Measurements from ENCODE around the gene INPP5K. TPM values are rescaled to one million over a fixed set of nuclear protein-coding genes. Genes with fewer than 3 reads are reported as not detected.

Gene INPP5K
- total RNA-seq, 1 donor from 2014 or later, result 42.4 TPM

DNA sequence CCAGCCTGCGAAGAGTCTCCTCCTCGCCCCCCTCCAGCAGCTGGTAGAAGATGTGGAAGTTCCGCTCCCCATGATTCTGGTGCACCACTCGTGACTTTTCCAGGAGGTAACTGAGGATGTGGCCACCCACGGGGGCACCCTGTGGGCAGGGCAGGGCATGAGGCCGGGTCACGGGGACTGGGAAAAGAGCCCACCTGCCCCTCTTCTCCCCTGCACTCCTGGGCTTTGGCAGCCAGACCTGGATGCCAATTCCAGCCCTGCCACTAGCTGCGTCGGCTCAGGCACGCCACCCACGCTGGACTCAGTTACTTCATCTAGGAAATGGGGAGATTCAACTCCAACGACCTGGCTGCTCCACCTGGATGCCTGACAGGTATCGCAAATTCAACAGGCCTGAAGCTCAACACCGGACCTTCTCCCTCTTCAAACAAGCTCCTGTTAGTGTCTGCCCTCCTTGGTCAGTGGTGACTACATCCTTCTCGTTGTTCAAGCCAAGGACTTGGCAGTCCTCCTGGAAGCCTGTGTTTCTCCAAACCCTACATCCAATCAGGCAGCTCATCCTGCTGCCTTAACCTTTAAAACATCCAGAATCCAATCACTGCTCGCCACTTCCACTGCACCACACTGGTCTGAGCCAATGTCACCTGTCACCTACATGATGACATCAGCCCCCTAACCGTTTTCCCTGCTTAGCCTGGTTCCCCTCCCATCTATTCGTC, 35.5 kb downstream of the INPP5K start:
- Mint-ChIP-seq H3K36me3 (ENCODE audit: unreplicated experiment) (peaks cover 5% of the 10 kb centered on the region), H3K27ac (ENCODE audit: unreplicated experiment) (peak overlapping the region; percentile 46), H3K4me3 (ENCODE audit: unreplicated experiment) (no peak overlapping the region), H3K4me1 (ENCODE audit: low read depth, unreplicated experiment) (peaks cover 8% of the 10 kb centered on the region), H3K27me3 (ENCODE audit: unreplicated experiment) (peaks cover 8% of the 10 kb centered on the region), H3K9me3 (ENCODE audit: unreplicated experiment) (peaks cover 3% of the 10 kb centered on the region)
- TF ChIP-seq, protein P1, sequence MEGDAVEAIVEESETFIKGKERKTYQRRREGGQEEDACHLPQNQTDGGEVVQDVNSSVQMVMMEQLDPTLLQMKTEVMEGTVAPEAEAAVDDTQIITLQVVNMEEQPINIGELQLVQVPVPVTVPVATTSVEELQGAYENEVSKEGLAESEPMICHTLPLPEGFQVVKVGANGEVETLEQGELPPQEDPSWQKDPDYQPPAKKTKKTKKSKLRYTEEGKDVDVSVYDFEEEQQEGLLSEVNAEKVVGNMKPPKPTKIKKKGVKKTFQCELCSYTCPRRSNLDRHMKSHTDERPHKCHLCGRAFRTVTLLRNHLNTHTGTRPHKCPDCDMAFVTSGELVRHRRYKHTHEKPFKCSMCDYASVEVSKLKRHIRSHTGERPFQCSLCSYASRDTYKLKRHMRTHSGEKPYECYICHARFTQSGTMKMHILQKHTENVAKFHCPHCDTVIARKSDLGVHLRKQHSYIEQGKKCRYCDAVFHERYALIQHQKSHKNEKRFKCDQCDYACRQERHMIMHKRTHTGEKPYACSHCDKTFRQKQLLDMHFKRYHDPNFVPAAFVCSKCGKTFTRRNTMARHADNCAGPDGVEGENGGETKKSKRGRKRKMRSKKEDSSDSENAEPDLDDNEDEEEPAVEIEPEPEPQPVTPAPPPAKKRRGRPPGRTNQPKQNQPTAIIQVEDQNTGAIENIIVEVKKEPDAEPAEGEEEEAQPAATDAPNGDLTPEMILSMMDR (IDR thresholded peaks at IDR 0.05; ENCODE audit: partially characterized antibody, unreplicated experiment), result no peak
- no peak for DNase-seq

DNA sequence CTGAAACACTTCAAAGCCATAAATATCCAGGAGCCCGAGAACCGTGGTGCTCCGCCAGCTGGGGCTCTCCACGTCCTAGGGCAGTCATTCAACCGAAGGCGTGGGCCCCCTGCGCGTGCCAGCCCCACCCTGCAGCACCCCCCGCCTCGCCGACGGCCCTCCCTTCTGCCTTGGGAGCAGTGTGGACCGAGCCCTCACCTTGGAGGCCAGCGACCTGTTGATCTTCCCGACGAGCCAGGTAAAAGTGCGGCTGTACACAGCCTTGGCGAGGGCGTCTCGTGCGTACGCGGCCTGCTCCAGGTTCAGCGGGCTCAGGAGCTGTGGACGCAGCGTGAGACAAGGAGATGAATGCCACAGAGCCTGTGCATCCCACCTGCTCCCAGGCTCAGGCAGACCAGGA, 38.0 kb downstream of the INPP5K start:
- Mint-ChIP-seq H3K36me3 (ENCODE audit: unreplicated experiment) (peaks cover 5% of the 10 kb centered on the region), H3K27ac (ENCODE audit: unreplicated experiment) (no peak overlapping the region), H3K4me1 (ENCODE audit: low read depth, unreplicated experiment) (peaks cover 15% of the 10 kb centered on the region), H3K9me3 (ENCODE audit: unreplicated experiment) (peaks cover 7% of the 10 kb centered on the region), H3K27me3 (ENCODE audit: unreplicated experiment) (peaks cover 10% of the 10 kb centered on the region), H3K4me3 (ENCODE audit: unreplicated experiment) (no peak overlapping the region)
- no peak for DNase-seq
- TF ChIP-seq, protein P1 (IDR thresholded peaks at IDR 0.05; ENCODE audit: partially characterized antibody, unreplicated experiment), result no peak

DNA sequence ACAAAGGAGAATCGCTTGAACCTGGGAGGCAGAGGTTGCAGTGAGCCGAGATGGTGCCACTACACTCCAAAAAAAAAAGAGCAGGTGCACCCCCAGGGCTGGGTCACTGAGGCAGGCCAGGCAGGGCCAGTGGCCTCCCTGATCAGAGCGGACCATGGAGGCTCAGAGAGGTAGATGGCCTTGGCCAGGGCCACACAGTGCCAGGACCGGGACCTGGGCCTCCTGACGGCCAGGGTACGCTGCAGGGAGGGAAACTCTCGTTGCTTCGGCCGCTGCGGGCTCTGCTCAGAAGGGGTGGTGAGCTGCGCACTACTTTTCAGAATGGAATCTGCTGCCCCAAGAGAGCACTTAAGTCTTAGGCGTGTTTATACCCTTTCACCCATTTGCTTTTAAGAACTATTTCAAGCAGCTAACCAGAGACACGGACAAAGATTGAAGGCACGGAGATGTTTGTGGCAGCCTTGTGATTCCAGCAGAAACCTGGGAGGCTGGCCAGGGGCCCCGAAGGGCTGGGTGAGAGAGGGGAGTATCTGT, 41.0 kb downstream of the INPP5K start:
- TF ChIP-seq, protein P1 (IDR thresholded peaks at IDR 0.05; ENCODE audit: partially characterized antibody, unreplicated experiment), result no peak
- Mint-ChIP-seq H3K36me3 (ENCODE audit: unreplicated experiment) (no peaks in the 10 kb centered on the region), H3K4me3 (ENCODE audit: unreplicated experiment) (peak overlapping the region; percentile 49), H3K4me1 (ENCODE audit: low read depth, unreplicated experiment) (peaks cover 15% of the 10 kb centered on the region), H3K27ac (ENCODE audit: unreplicated experiment) (peak overlapping the region; percentile 48), H3K27me3 (ENCODE audit: unreplicated experiment) (peaks cover 6% of the 10 kb centered on the region), H3K9me3 (ENCODE audit: unreplicated experiment) (peaks cover 6% of the 10 kb centered on the region)
- no peak for DNase-seq

DNA sequence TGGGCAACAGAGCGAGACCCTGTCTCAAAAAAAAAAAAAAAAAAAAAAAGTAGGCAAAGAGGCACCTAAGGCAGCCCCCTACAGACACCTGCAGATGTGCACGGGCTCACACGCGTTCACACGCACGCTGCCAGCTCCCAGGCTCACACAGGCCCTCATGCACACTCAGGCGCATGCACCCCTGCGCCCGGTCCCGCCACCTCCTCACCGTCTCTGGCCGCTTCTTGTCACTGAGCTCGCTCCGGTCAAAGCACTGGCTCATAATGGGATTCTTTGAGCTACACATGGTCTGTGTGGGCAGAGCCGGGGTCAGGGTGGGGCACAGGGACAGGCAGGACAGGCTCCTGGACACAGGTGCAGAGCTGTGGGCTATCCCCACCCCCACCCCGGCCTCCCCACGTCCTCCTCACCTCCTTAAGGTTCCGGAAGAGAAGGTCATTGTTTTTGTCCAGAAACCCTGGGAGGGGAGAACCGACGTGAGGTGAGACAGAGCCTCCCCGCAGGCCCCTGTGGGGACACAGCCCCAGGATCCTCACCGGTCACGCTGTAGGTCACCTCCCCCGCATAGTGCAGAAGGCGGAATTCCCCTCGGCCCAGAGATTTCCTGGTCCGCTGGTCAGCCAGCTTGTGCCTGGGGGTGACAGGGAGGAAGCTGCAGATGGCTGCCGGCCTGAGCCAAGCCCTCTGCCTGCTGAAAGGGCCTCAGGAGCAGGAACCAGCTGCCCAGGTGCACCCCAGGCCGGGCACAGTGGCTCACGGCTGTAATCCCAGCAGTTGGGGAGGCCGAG, 41.8 kb downstream of the INPP5K start:
- TF ChIP-seq, protein P1 (IDR thresholded peaks at IDR 0.05; ENCODE audit: partially characterized antibody, unreplicated experiment), result no peak
- H3K4me3 Mint-ChIP-seq (ENCODE audit: unreplicated experiment), result no peak overlapping the region
- peaks cover 4% of the 10 kb centered on the region for H3K27me3 Mint-ChIP-seq (ENCODE audit: unreplicated experiment)
- no peaks in the 10 kb centered on the region for H3K36me3 Mint-ChIP-seq (ENCODE audit: unreplicated experiment)
- H3K9me3 Mint-ChIP-seq (ENCODE audit: unreplicated experiment), result peaks cover 7% of the 10 kb centered on the region
- peak overlapping the region; percentile 33 for H3K27ac Mint-ChIP-seq (ENCODE audit: unreplicated experiment)
- H3K4me1 Mint-ChIP-seq (ENCODE audit: low read depth, unreplicated experiment), result peaks cover 15% of the 10 kb centered on the region
- DNase-seq, result peak; percentile 54

All from glutamatergic neuron (in vitro differentiated cells).